K562 (cell line): ENCODE results near the gene ETHE1. TPM values are rescaled to one million over a fixed set of nuclear protein-coding genes. Genes with fewer than 3 reads are reported as not detected.

Experiments
- ADNP ChIP-seq: fragments of 200-800 bp; sonication (Bioruptor generic); IDR thresholded peaks from 2 replicates; pipeline ENCODE4 v1.6.1; 2016; ENCODE audit warnings: missing genetic modification characterization, missing compliant biosample characterization
- CXXC5 ChIP-seq: fragments of 250-450 bp; sonication (Bioruptor Pico); IDR thresholded peaks from 2 replicates; pipeline ENCODE4 v1.8.0; 2022; ENCODE audit warnings: inconsistent platforms, mild to moderate bottlenecking, moderate library complexity
- E2F5 ChIP-seq: sonication (generic); formaldehyde crosslinking; IDR thresholded peaks from 2 replicates; pipeline ENCODE4 v1.8.0; 2022; ENCODE audit warnings: mild to moderate bottlenecking, missing genetic modification reagents
- ETV6 ChIP-seq, 3 experiments: fragments of 150-350 bp in 1 of 3; sonication (generic) in 1 of 3; formaldehyde crosslinking in 1 of 3; IDR thresholded peaks; 2 replicates each; pipeline versions ENCODE4 v1.6.1 to v1.8.0; 2014 to 2022; ENCODE audit warnings: borderline replicate concordance in 2 of 3, low read depth in 2 of 3, antibody characterized with exemption in 1 of 3, low read length in 1 of 3, mild to moderate bottlenecking in 1 of 3, missing genetic modification reagents in 1 of 3
- GTF2E2 ChIP-seq: fragments of 200-800 bp; sonication (Bioruptor generic); IDR thresholded peaks from 2 replicates; pipeline ENCODE4 v1.6.1; 2016; ENCODE audit warnings: missing genetic modification characterization, missing compliant biosample characterization
- HEY1 ChIP-seq: fragments of 250-450 bp; sonication (Bioruptor Pico); IDR thresholded peaks from 2 replicates; pipeline ENCODE4 v1.5.0; 2020; ENCODE audit warnings: mild to moderate bottlenecking, moderate library complexity, borderline replicate concordance
- HMG20A ChIP-seq: fragments of 450-650 bp; formaldehyde crosslinking; conservative IDR thresholded peaks from 2 replicates; pipeline ENCODE4 v1.4.0; 2020; ENCODE audit warnings: mild to moderate bottlenecking, mixed read lengths
- IRF9 ChIP-seq: fragments of 450-650 bp; IDR thresholded peaks from 2 replicates; pipeline ENCODE4 v1.6.1; 2016; ENCODE audit warnings: missing biosample characterization, missing genetic modification characterization
- MEF2A ChIP-seq: IDR thresholded peaks from 2 replicates; pipeline ENCODE4 v1.6.1; 2011; ENCODE audit warnings: low read depth, mild to moderate bottlenecking, low read length, moderate library complexity; ENCODE audit not compliant: control insufficient read depth
- TAF15 ChIP-seq: fragments of 200-400 bp; formaldehyde crosslinking; IDR thresholded peaks from 2 replicates; pipeline ENCODE4 v1.6.1; 2017; ENCODE audit warnings: mild to moderate bottlenecking, low read depth, low read length, moderate library complexity
- TCF3 ChIP-seq: sonication (generic); formaldehyde crosslinking; IDR thresholded peaks from 2 replicates; pipeline ENCODE4 v1.4.0; 2020; ENCODE audit warnings: mild to moderate bottlenecking, missing genetic modification reagents
- TFAP4 ChIP-seq: sonication (generic); formaldehyde crosslinking; IDR thresholded peaks from 2 replicates; pipeline ENCODE4 v1.8.0; 2022; ENCODE audit warnings: missing genetic modification reagents, mild to moderate bottlenecking, moderate library complexity, borderline replicate concordance
- ZBTB8A ChIP-seq: fragments of 450-650 bp; IDR thresholded peaks from 2 replicates; pipeline ENCODE4 v1.6.1; 2018; ENCODE audit warnings: mild to moderate bottlenecking, moderate library complexity; ENCODE audit not compliant: partially characterized antibody
- ZNF174 ChIP-seq: fragments of 250-450 bp; sonication (Bioruptor Pico); IDR thresholded peaks from 2 replicates; pipeline ENCODE4 v1.4.0; 2020; ENCODE audit warnings: mild to moderate bottlenecking
- ZNF584 ChIP-seq: fragments of 200-800 bp; sonication (Bioruptor generic); IDR thresholded peaks from 2 replicates; pipeline ENCODE4 v1.6.1; 2016; ENCODE audit warnings: low read depth, mild to moderate bottlenecking, missing genetic modification characterization, missing compliant biosample characterization
- ZNF707 ChIP-seq: fragments of 250-450 bp; sonication (Bioruptor Pico); conservative IDR thresholded peaks from 2 replicates; pipeline ENCODE4 v1.8.0; 2022; ENCODE audit warnings: inconsistent platforms, mild to moderate bottlenecking, moderate library complexity
- polyA plus RNA-seq, 8 experiments: library from polyadenylated mRNA; depleted of rRNA in 4 of 8; stranded (reverse) in 5 of 8; unstranded in 3 of 8; fragments of >200 nt; fragmentation: Nextera tagmentation in 2 of 8; fragmentation: Illumina TruSeq in 1 of 8; extraction: Ambion mirVana in 2 of 8; extraction: Trizol in 1 of 8; gene quantifications; 2 replicates each; pipeline versions ENCODE4 v1.2.1 to v1.2.3, GENCODE V29; 2011 to 2014; ENCODE audit warnings: inconsistent platforms in 1 of 8, missing spikeins in 1 of 8
- total RNA-seq, 7 experiments: library from RNA; depleted of rRNA in 6 of 7; stranded (reverse); fragments of >200 nt in 6 of 7; fragmentation: Illumina TruSeq in 2 of 7; extraction: Trizol in 2 of 7; gene quantifications; 2 replicates each; pipeline versions ENCODE4 v1.2.1 to v1.2.3, GENCODE V29; 2011 to 2021; ENCODE audit warnings: low replicate concordance in 1 of 7
- TF ChIP-seq, protein P1 (sequence below): sonication (generic); formaldehyde crosslinking; IDR thresholded peaks from 2 replicates; pipeline ENCODE4 v1.8.0; 2023; ENCODE audit warnings: mild to moderate bottlenecking, missing genetic modification reagents
- TF ChIP-seq, protein P2 (sequence below): fragments of 450-650 bp; formaldehyde crosslinking; IDR thresholded peaks from 2 replicates; pipeline ENCODE4 v1.4.0; 2022; ENCODE audit warnings: mild to moderate bottlenecking, moderate library complexity

Gene ETHE1
- total and polyA plus RNA-seq, 9 of the 15 experiments (the other 6 are each of a cell fraction or from before 2014, with no cell fraction given), result 2.9 to 21.0 (median 10.2) TPM

DNA sequence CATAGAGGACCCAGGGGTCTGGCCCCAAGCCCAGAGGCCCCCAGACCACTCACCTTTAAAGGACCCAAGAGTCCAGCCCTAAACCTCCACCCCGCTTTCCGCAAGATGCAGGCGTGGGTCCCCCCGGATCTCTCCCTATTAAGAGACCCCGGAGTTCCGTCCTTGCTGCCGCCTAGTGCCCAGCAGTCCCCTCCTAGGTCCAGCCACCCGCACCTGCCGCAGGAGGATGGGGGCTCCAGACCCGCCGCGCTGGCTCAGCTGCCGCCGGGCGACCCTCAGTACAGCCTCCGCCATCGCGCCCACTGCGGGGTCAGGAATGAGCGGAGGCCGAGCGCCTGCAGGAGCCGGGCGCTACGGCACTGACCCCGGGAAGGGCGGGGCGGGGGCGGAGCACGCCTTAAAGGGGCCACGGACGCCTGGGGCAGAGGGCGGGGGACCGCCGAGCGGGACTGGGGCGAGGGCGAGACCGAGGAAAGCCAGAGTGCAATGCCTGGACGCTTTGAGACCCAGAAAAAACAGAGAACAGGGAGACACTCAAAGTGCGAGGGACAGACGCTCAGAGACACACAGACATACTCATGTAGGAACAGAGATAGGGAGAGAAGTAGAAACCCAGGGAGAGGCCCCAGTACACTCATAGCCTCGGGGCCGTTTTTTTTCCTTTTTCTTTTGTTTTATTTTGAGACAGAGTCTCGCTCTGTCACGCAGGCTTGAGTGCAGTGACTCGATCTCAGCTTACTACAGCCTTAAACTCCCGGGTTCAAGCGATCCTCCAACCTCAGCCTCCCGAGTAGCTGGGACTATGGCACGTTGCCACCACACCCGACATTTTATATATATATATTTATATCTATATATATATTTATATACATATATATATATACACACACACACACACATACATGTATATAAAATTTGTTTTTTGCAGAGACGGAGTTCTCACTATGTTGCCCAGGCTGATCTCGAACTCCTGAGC is at the start of gene ETHE1 (continued):
- TF ChIP-seq, protein P1, sequence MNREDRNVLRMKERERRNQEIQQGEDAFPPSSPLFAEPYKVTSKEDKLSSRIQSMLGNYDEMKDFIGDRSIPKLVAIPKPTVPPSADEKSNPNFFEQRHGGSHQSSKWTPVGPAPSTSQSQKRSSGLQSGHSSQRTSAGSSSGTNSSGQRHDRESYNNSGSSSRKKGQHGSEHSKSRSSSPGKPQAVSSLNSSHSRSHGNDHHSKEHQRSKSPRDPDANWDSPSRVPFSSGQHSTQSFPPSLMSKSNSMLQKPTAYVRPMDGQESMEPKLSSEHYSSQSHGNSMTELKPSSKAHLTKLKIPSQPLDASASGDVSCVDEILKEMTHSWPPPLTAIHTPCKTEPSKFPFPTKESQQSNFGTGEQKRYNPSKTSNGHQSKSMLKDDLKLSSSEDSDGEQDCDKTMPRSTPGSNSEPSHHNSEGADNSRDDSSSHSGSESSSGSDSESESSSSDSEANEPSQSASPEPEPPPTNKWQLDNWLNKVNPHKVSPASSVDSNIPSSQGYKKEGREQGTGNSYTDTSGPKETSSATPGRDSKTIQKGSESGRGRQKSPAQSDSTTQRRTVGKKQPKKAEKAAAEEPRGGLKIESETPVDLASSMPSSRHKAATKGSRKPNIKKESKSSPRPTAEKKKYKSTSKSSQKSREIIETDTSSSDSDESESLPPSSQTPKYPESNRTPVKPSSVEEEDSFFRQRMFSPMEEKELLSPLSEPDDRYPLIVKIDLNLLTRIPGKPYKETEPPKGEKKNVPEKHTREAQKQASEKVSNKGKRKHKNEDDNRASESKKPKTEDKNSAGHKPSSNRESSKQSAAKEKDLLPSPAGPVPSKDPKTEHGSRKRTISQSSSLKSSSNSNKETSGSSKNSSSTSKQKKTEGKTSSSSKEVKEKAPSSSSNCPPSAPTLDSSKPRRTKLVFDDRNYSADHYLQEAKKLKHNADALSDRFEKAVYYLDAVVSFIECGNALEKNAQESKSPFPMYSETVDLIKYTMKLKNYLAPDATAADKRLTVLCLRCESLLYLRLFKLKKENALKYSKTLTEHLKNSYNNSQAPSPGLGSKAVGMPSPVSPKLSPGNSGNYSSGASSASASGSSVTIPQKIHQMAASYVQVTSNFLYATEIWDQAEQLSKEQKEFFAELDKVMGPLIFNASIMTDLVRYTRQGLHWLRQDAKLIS (CRISPR knock-in tag), result no peak; the same call in 1 of the 2 replicates
- TF ChIP-seq TAF15, result no peak
- no peak for TF ChIP-seq IRF9 (tag)
- peak; percentile 60; the same call in 1 of the 2 replicates for TF ChIP-seq TFAP4 (CRISPR knock-in tag)
- peak; percentile 62 for TF ChIP-seq CXXC5
- TF ChIP-seq ADNP, result no peak
- no peak for TF ChIP-seq ZNF584 (CRISPR knock-in tag)
- no peak for TF ChIP-seq ZBTB8A
- no peak for TF ChIP-seq HMG20A (CRISPR knock-in tag)
- no peak for TF ChIP-seq HEY1 (CRISPR knock-in tag)
- no peak for TF ChIP-seq ETV6 (IDR thresholded peaks at IDR 0.05; ENCODE audit: borderline replicate concordance in 1 of 2, low read depth in 2 of 2, low read length in 1 of 2)
- no peak for TF ChIP-seq ETV6 (CRISPR knock-in tag; IDR thresholded peaks at IDR 0.05; ENCODE audit: borderline replicate concordance)
- no peak for TF ChIP-seq GTF2E2 (tag)
- TF ChIP-seq ZNF174 (CRISPR knock-in tag), result no peak
- TF ChIP-seq ZNF707 (CRISPR knock-in tag), result no peak
- TF ChIP-seq, protein P2, sequence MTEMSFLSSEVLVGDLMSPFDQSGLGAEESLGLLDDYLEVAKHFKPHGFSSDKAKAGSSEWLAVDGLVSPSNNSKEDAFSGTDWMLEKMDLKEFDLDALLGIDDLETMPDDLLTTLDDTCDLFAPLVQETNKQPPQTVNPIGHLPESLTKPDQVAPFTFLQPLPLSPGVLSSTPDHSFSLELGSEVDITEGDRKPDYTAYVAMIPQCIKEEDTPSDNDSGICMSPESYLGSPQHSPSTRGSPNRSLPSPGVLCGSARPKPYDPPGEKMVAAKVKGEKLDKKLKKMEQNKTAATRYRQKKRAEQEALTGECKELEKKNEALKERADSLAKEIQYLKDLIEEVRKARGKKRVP (CRISPR knock-in tag), result no peak
- no peak; the same call in 1 of the 2 replicates for TF ChIP-seq TCF3
- no peak for TF ChIP-seq E2F5 (CRISPR knock-in tag)
- TF ChIP-seq MEF2A, result no peak
